ENCODE results near the gene PLCD1.
A peak's percentile ranks its signal among the peaks of the same experiment; 100 is the strongest.
"Not testable (repeated sequence)": the region's sequence is repeated elsewhere in the genome, so short reads cannot be mapped to it uniquely, and the experiment has no call there.

The PLCD1 gene

DNA sequence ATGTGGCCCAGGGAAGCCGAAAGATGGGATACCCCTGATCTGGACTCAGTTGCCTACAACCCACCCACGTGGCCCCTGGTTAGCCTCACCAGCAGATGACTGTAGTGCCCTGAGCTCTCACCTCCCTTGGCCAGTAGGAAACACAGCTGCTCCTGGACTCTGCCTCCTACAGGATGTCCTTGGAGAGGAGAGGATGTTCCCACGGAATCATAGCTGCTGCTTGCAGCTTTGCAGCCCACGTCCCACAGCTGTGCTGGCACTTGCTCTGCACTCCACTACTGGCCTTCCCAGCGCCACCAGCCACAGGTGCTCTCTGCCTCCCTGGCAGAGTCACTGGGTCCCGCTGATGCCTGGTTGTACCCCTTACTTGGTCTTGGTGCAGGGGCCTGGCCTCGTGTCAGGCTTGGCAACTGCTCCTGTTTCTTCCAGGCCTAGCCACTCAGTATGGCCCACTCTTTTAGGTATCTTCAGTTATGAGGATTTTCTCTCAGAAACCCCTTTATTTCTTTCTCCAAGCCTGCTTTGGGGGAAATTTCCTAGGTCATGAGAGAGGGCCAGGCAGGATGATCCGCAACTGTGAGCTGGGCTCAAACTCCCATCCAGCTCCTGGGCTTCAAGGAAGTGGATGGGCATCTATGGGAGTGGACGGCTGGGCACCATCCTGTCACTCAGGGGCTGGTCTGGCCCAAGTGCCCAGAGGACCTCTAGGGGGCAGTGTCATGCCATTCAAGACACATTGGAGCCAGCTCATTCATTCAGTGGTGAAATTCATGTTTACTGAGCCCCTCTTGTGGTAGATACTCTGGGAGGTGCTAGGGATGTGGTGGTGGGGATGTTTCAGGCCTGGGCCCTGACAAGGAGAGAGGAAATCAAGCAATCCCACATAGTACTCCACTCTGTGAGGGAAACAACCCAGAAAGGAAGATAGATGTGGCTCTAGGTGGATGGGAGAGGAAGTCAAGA lies 55.0 kb downstream of the PLCD1 start:
- H3K27ac ChIP-seq = peak overlapping the region; percentile 39
- no peak for TF ChIP-seq ZFX (IDR thresholded peaks at IDR 0.05)
- TF ChIP-seq, protein P1, sequence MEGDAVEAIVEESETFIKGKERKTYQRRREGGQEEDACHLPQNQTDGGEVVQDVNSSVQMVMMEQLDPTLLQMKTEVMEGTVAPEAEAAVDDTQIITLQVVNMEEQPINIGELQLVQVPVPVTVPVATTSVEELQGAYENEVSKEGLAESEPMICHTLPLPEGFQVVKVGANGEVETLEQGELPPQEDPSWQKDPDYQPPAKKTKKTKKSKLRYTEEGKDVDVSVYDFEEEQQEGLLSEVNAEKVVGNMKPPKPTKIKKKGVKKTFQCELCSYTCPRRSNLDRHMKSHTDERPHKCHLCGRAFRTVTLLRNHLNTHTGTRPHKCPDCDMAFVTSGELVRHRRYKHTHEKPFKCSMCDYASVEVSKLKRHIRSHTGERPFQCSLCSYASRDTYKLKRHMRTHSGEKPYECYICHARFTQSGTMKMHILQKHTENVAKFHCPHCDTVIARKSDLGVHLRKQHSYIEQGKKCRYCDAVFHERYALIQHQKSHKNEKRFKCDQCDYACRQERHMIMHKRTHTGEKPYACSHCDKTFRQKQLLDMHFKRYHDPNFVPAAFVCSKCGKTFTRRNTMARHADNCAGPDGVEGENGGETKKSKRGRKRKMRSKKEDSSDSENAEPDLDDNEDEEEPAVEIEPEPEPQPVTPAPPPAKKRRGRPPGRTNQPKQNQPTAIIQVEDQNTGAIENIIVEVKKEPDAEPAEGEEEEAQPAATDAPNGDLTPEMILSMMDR (conservative IDR thresholded peaks at IDR 0.05) = peak; percentile 82

GRCh38 chr3:37973246-37974054 lies 56.0 kb downstream of the PLCD1 start:
- H3K27ac ChIP-seq = peak overlapping the region; percentile 39
- TF ChIP-seq, protein P1 (conservative IDR thresholded peaks at IDR 0.05) = no peak
- TF ChIP-seq ZFX (IDR thresholded peaks at IDR 0.05) = no peak

DNA sequence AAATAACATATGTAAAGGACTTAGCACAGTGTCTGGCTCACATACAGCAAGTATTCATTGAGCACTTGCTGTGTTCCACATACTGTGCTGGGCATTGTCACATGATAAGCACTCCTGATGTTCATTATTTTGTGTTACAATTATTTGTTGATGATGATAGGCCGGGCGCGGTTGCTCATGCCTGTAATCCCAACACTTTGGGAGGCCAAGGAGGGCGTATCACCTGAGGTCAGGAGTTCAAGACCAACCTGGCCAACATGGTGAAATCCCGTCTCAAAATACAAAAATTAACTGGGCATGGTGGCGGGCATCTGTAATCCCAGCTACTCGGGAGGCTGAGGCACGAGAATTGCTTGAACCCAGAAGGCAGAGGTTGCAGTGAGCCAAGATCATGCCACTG lies 57.4 kb downstream of the PLCD1 start:
- H3K27ac ChIP-seq = not testable (repeated sequence)

DNA sequence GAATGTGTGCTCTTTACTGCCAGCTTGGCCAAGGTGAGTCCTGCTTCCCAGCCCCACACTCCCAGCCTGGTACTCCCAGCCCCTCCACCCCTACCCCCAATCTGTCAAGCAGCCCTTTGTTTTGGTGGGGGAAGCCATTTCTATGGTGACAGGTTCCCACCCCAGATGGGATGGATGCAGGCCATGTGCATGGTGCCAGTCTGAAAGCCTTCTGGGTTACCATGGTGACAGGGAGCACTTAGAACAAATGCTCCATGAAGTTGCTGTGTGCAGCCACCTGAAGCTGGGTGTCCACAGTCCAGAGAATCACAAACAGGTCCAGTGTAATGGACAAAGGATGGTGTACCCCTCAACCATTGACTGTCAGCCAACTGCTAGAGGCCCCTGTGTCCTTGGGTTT lies 58.0 kb downstream of the PLCD1 start:
- H3K27ac ChIP-seq = no peak overlapping the region
- TF ChIP-seq ZFX (IDR thresholded peaks at IDR 0.05) = no peak
- TF ChIP-seq, protein P1 (conservative IDR thresholded peaks at IDR 0.05) = no peak

DNA sequence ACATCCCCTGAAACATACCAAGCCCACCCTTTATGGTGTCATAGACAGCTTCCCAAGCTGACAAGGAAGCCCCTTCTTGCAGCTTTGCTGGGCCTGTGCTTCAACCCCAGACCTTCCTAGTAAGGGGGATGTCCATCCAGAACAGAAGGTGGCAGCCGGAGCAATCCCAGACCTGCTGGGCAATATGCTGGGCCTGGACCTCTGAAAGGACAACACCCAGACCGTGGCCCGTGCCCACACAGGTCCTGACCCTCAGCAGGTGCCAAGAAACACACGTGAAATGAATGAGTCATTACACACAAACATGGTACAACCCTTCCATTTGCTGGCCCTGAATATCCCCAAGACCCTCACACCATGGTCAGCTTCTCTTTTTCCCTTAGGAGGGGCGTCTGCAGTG lies 58.6 kb downstream of the PLCD1 start:
- TF ChIP-seq, protein P1 (conservative IDR thresholded peaks at IDR 0.05) = no peak
- no peak for TF ChIP-seq ZFX (IDR thresholded peaks at IDR 0.05)
- H3K27ac ChIP-seq = no peak overlapping the region

DNA sequence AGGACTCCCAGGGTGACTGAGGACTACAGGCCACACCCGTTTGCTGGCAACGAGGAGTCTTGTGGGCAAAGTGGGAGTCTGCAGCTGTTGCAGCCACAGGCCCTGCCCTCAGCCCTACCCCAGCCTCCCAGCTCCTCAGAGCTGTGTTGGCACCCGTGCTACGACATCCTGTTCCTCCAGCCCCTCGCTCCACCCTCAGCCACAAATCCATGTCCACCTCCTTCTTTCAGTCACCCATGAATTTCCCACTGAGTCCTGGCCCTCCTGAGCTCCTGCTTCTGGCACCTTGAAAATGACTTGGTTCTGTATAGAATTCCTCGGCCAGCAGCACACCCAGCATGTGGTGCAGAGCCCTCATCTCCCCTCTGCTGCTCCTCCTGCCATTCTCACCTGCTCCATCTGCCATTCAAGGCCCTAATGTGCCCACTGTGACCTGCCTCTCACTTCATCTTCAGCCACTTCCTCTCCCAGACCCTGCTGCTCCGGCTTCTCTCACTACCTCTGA lies 59.8 kb downstream of the PLCD1 start:
- no peak overlapping the region for H3K27ac ChIP-seq
- TF ChIP-seq, protein P1 (conservative IDR thresholded peaks at IDR 0.05) = no peak
- no peak for TF ChIP-seq ZFX (IDR thresholded peaks at IDR 0.05)

DNA sequence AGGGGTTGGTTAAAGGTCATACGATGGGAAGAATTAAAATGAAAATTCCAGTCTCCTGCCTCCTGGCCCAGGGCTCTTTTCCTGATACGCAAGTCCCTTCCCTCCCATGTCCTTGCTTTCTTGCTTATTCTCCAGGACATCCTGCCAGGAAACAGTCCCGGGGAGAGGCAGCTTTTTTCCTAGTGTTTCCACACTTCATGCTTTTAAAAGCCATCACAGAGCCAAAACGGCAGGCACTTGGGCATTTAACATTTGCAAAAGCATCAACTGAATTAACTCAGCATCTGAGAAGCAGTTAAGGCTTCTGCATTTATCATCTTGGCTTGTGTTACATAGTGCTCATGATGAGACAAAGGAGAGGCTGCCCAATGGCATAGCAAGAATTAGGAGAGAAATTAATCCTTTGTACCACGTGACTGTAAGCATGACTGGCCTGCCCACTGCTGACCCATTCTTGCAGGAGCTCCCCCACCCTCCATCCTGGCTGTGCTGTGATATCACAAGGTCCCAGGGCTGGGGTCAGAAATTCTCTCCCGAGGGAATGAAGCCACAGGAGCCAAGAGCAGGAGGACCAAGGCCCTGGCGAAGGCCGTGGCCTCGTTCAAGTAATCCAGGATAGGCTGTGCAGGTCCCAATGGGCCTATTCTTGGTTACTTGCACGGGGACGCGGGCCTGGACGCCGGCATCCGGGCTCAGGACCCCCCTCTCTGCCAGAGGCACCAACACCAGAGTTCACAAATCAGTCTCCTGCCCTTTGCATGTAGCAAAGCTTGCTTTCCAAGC lies 60.4 kb downstream of the PLCD1 start:
- TF ChIP-seq, protein P1 (conservative IDR thresholded peaks at IDR 0.05) = no peak
- no peak for TF ChIP-seq ZFX (IDR thresholded peaks at IDR 0.05)
- no peak overlapping the region for H3K27ac ChIP-seq
